H1 (cell line): ENCODE results near the gene PDPK1. TPM values are rescaled to one million over a fixed set of nuclear protein-coding genes. Genes with fewer than 3 reads are reported as not detected.

Source experiments
- CTCF ChIA-PET: fragments of 300-600 bp; sonication (Branson Sonifier 250); formaldehyde crosslinking; loops from one replicate; lab custom pipeline; 2021; ENCODE audit not compliant: partially characterized antibody; lab: Charles Lee
- POLR2A ChIA-PET: fragments of 300-600 bp; sonication (Branson Sonifier 250); formaldehyde crosslinking; loops from one replicate; lab custom pipeline; 2021; ENCODE audit warnings: inconsistent platforms; ENCODE audit not compliant: partially characterized antibody; lab: Charles Lee
- DNase-seq, 2 experiments: peaks; one replicate each; pipeline versions ENCODE4 v3.0.0 to v3.0.0-alpha.2; 2010 to 2022; ENCODE audit warnings: low spot score in 2 of 2, low read depth in 1 of 2, mixed read lengths in 1 of 2
- FAIRE-seq: peaks from 2 replicates; lab custom pipeline; 2011; peaks lifted over from hg19 to GRCh38; lab: Jason Lieb, UNC
- H2AFZ ChIP-seq: 2 replicates; pipeline ENCODE4 v1.8.1; 2012; ENCODE audit warnings: low read length, inconsistent platforms
- H2AK5ac ChIP-seq: 2 replicates; pipeline ENCODE4 v1.6.1; 2013; ENCODE audit warnings: low read depth, low read length
- H2BK120ac ChIP-seq: replicated peaks from 2 replicates; pipeline ENCODE3; 2013; ENCODE audit warnings: low read depth, low read length, inconsistent platforms
- H2BK12ac ChIP-seq: 2 replicates; pipeline ENCODE4 v1.6.1; 2013; ENCODE audit warnings: low read depth, low read length
- H2BK15ac ChIP-seq: 2 replicates; pipeline ENCODE4 v1.6.1; 2013; ENCODE audit warnings: low read length
- H2BK20ac ChIP-seq: 2 replicates; pipeline ENCODE4 v1.6.1; 2013; ENCODE audit warnings: low read length
- H2BK5ac ChIP-seq: 2 replicates; pipeline ENCODE4 v1.6.1; 2013; ENCODE audit warnings: low read depth, low read length
- H3K14ac ChIP-seq: 2 replicates; pipeline ENCODE4 v1.6.1; 2013; ENCODE audit warnings: inconsistent platforms; ENCODE audit not compliant: insufficient read length
- H3K18ac ChIP-seq: 2 replicates; pipeline ENCODE4 v1.6.1; 2013; ENCODE audit warnings: low read length; ENCODE audit errors: extremely low read depth
- H3K23ac ChIP-seq: 2 replicates; pipeline ENCODE4 v1.6.1; 2013; ENCODE audit warnings: inconsistent platforms; ENCODE audit not compliant: insufficient read length
- H3K23me2 ChIP-seq: 2 replicates; pipeline ENCODE4 v1.6.1; 2013; ENCODE audit warnings: low read depth, low read length
- H3K27ac ChIP-seq: 2 replicates; pipeline ENCODE4 v1.6.1; 2011; ENCODE audit warnings: low read depth, low read length, inconsistent platforms
- H3K27me3 ChIP-seq, 4 experiments: replicated peaks in 1 of 4; 1 replicate in 1 of 4; 2 replicates in 3 of 4; pipeline versions ENCODE4 v1.6.1 to v1.8.1; 2011 to 2013; ENCODE audit warnings: low read length in 3 of 4, mild to moderate bottlenecking in 3 of 4, inconsistent platforms in 2 of 4, mixed read lengths in 2 of 4, moderate library complexity in 1 of 4; ENCODE audit not compliant: control insufficient read depth in 3 of 4, insufficient read depth in 3 of 4; ENCODE audit errors: extremely low read depth in 1 of 4
- H3K36me3 ChIP-seq, 4 experiments: 2 replicates each; pipeline versions ENCODE4 v1.6.1 to v1.8.1; 2011 to 2013; ENCODE audit warnings: mild to moderate bottlenecking in 4 of 4, low read length in 3 of 4, moderate library complexity in 2 of 4, control low read depth in 1 of 4, inconsistent platforms in 1 of 4; ENCODE audit not compliant: insufficient read depth in 4 of 4, control insufficient read depth in 2 of 4
- H3K4ac ChIP-seq: replicated peaks from 2 replicates; pipeline ENCODE3; 2013; ENCODE audit warnings: low read length, low read depth, mixed read lengths, inconsistent platforms; ENCODE audit not compliant: insufficient read length
- H3K4me1 ChIP-seq, 4 experiments: replicated peaks in 1 of 4; 1 replicate in 1 of 4; 2 replicates in 3 of 4; pipeline versions ENCODE4 v1.6.1 to v1.8.1; 2011 to 2013; ENCODE audit warnings: low read length in 3 of 4, inconsistent platforms in 2 of 4, mixed read lengths in 1 of 4; ENCODE audit not compliant: insufficient read depth in 4 of 4, control insufficient read depth in 3 of 4
- H3K4me2 ChIP-seq, 2 experiments: 2 replicates each; pipeline versions ENCODE4 v1.6.1 to v1.8.1; 2011 to 2013; ENCODE audit warnings: low read depth in 2 of 2, low read length in 2 of 2, control low read depth in 1 of 2, inconsistent platforms in 1 of 2, mild to moderate bottlenecking in 1 of 2; ENCODE audit not compliant: insufficient read depth in 1 of 2
- H3K4me3 ChIP-seq, 4 experiments: fragments of 200-600, 300-600 bp in 1 of 4; sonication (generic), shearing (Covaris generic), sonication (Bioruptor Twin) in 1 of 4; 2 replicates each; pipeline versions ENCODE4 v1.5.1 to v1.8.1; 2011 to 2016; ENCODE audit warnings: low read length in 4 of 4, low read depth in 3 of 4, control low read depth in 2 of 4, inconsistent platforms in 2 of 4, mild to moderate bottlenecking in 2 of 4, mixed read lengths in 1 of 4, moderate library complexity in 1 of 4; ENCODE audit not compliant: insufficient read depth in 2 of 4; ENCODE audit errors: extremely low read depth in 1 of 4
- H3K56ac ChIP-seq: replicated peaks from 2 replicates; pipeline ENCODE3; 2013; ENCODE audit warnings: low read depth, mild to moderate bottlenecking, mixed read lengths, low read length, inconsistent platforms; ENCODE audit not compliant: insufficient read length
- H3K79me1 ChIP-seq: 2 replicates; pipeline ENCODE4 v1.6.1; 2013; ENCODE audit warnings: low read depth, low read length, control low read depth
- H3K79me2 ChIP-seq, 2 experiments: 2 replicates each; pipeline versions ENCODE4 v1.6.1 to v1.8.1; 2012 to 2013; ENCODE audit warnings: low read length in 2 of 2, mild to moderate bottlenecking in 2 of 2, inconsistent platforms in 1 of 2; ENCODE audit not compliant: insufficient read depth in 2 of 2, control insufficient read depth in 1 of 2
- H3K9ac ChIP-seq, 4 experiments: replicated peaks in 1 of 4; 1 replicate in 1 of 4; 2 replicates in 3 of 4; pipeline versions ENCODE4 v1.6.1 to v1.8.1; 2011 to 2013; ENCODE audit warnings: low read depth in 3 of 4, low read length in 3 of 4, control low read depth in 2 of 4, mild to moderate bottlenecking in 2 of 4, moderate library complexity in 2 of 4, inconsistent platforms in 1 of 4; ENCODE audit errors: extremely low read depth in 1 of 4
- H3K9me3 ChIP-seq, 2 experiments: 2 replicates each; pipeline versions ENCODE4 v1.6.1 to v1.8.1; 2012 to 2013; ENCODE audit warnings: mild to moderate bottlenecking in 2 of 2, moderate library complexity in 2 of 2, control low read depth in 1 of 2, inconsistent platforms in 1 of 2, low read depth in 1 of 2, low read length in 1 of 2, mixed read lengths in 1 of 2; ENCODE audit not compliant: insufficient read depth in 2 of 2
- H4K20me1 ChIP-seq, 2 experiments: replicated peaks in 1 of 2; 2 replicates each; pipeline versions ENCODE3 to v1.8.1; 2011 to 2013; ENCODE audit warnings: inconsistent platforms in 2 of 2, low read length in 2 of 2, mild to moderate bottlenecking in 1 of 2; ENCODE audit not compliant: insufficient read depth in 2 of 2, control insufficient read depth in 1 of 2
- H4K5ac ChIP-seq: 2 replicates; pipeline ENCODE4 v1.6.1; 2013; ENCODE audit warnings: low read length, low read depth, mixed read lengths, inconsistent platforms; ENCODE audit not compliant: insufficient read length
- H4K8ac ChIP-seq: 2 replicates; pipeline ENCODE4 v1.8.0; 2013; ENCODE audit warnings: mild to moderate bottlenecking, moderate library complexity, low read length, inconsistent platforms; ENCODE audit not compliant: insufficient read depth; ENCODE audit errors: extremely low read depth
- H4K91ac ChIP-seq: replicated peaks from 2 replicates; pipeline ENCODE3; 2013; ENCODE audit warnings: low read length, mixed read lengths, inconsistent platforms; ENCODE audit not compliant: insufficient read length
- BCL11A ChIP-seq, 2 experiments: IDR thresholded peaks; one replicate each; pipeline ENCODE4 v1.6.1; 2011; ENCODE audit warnings: low read depth in 2 of 2, low read length in 2 of 2, mild to moderate bottlenecking in 2 of 2
- CREB1 ChIP-seq: IDR thresholded peaks from 2 replicates; pipeline ENCODE4 v1.6.1; 2012; ENCODE audit warnings: inconsistent platforms
- CTBP2 ChIP-seq: IDR thresholded peaks from 2 replicates; pipeline ENCODE4 v1.7.0; 2011; ENCODE audit warnings: borderline replicate concordance, mild to moderate bottlenecking, moderate library complexity, mixed read lengths, low read length; ENCODE audit not compliant: insufficient read depth, insufficient read length
- EGR1 ChIP-seq: IDR thresholded peaks from 2 replicates; pipeline ENCODE4 v1.6.1; 2011; ENCODE audit warnings: low read depth, low read length, borderline replicate concordance
- EP300 ChIP-seq, 2 experiments: IDR thresholded peaks; 1 replicate in 1 of 2; 2 replicates in 1 of 2; pipeline ENCODE4 v1.6.1; 2011 to 2012; ENCODE audit warnings: low read depth in 2 of 2, low read length in 2 of 2, mild to moderate bottlenecking in 2 of 2, borderline replicate concordance in 1 of 2, inconsistent platforms in 1 of 2, moderate library complexity in 1 of 2
- FOSL1 ChIP-seq: IDR thresholded peaks from 2 replicates; pipeline ENCODE4 v1.6.1; 2011; ENCODE audit warnings: mild to moderate bottlenecking, low read depth, low read length, moderate library complexity; ENCODE audit not compliant: insufficient read depth
- JUND ChIP-seq: IDR thresholded peaks from 2 replicates; pipeline ENCODE4 v1.6.1; 2011; ENCODE audit warnings: mild to moderate bottlenecking, improper control_type of control experiment, low read length
- KDM5A ChIP-seq: fragments of 200-600 bp; IDR thresholded peaks from 2 replicates; pipeline ENCODE4 v1.7.1; 2012; ENCODE audit warnings: mild to moderate bottlenecking, low read length, inconsistent platforms, mixed read lengths
- POLR2AphosphoS5 ChIP-seq: IDR thresholded peaks from 2 replicates; pipeline ENCODE4 v1.6.1; 2011; ENCODE audit warnings: low read depth, low read length
- RAD21 ChIP-seq, 2 experiments: IDR thresholded peaks in 1 of 2; conservative IDR thresholded peaks in 1 of 2; 2 replicates each; pipeline ENCODE4 v1.6.1; 2011; ENCODE audit warnings: low read depth in 2 of 2, low read length in 2 of 2, improper control_type of control experiment in 1 of 2, inconsistent platforms in 1 of 2, mild to moderate bottlenecking in 1 of 2, moderate library complexity in 1 of 2
- RNF2 ChIP-seq: fragments of 200-900, 300-1000 bp; sonication (generic); IDR thresholded peaks from 2 replicates; pipeline ENCODE4 v1.7.1; 2016; ENCODE audit warnings: borderline replicate concordance, low read depth, mild to moderate bottlenecking, antibody characterized with exemption, low read length; ENCODE audit not compliant: poor library complexity, severe bottlenecking; ENCODE audit errors: missing control alignments
- TAF1 ChIP-seq: IDR thresholded peaks from 2 replicates; pipeline ENCODE4 v1.6.1; 2011; ENCODE audit warnings: mild to moderate bottlenecking, low read depth, low read length
- TCF12 ChIP-seq: IDR thresholded peaks from 2 replicates; pipeline ENCODE4 v1.6.1; 2011; ENCODE audit warnings: low read depth, mild to moderate bottlenecking, low read length
- YY1 ChIP-seq: IDR thresholded peaks from 2 replicates; pipeline ENCODE4 v1.6.1; 2011; ENCODE audit warnings: low read depth, mild to moderate bottlenecking, low read length
- WGBS, 2 experiments: shearing (Covaris generic) in 1 of 2; methylation state at CpG; one replicate each; pipeline versions ENCODE4 v1.1.6 to v1.1.7; 2013 to 2015; ENCODE audit warnings: low lambda C conversion rate in 2 of 2, mixed read lengths in 2 of 2, inconsistent platforms in 1 of 2, low coverage in 1 of 2, missing lambda C conversion rate in 1 of 2; ENCODE audit not compliant: insufficient replicate concordance in 2 of 2, insufficient coverage in 1 of 2, insufficient read length in 1 of 2; ENCODE audit errors: extremely low coverage in 1 of 2, missing lambda C conversion rate in 1 of 2; 5-methylcytosine and 5-hydroxymethylcytosine counted together
- polyA plus RNA-seq, 7 experiments: library from polyadenylated mRNA; depleted of rRNA in 3 of 7; stranded (reverse) in 5 of 7; unstranded in 2 of 7; fragments of >200 nt in 5 of 7; fragments of 200-250 nt in 2 of 7; gene quantifications; 1 replicate in 5 of 7; 2 replicates in 1 of 7; 4 replicates in 1 of 7; pipeline versions ENCODE4 v1.2.1 to v1.2.3, GENCODE V29; 2011 to 2013; ENCODE audit warnings: missing spikeins in 2 of 7, mixed read lengths in 2 of 7
- total RNA-seq: library from RNA; stranded (reverse); fragmentation: NEBNext Ultra II Directional; extraction: Animal tissue kit (Norgen Biotek cat#: 25700); gene quantifications from 2 replicates; pipeline ENCODE4 v1.2.1, GENCODE V29; 2021

Gene PDPK1
- total and polyA plus RNA-seq, 2 of the 8 experiments (the other 6 are each of a cell fraction or from before 2014, with no cell fraction given): 17.1 to 27.8 TPM

GRCh38 chr16:2592786-2593185 is 55.0 kb downstream of the PDPK1 start:
- peaks cover 2 to 5% (median 4%) of the 10 kb centered on the region in 4 experiments; a peak in 4 of 8 replicates for H3K36me3 ChIP-seq
- no peaks in the 10 kb centered on the region for H3K79me2 ChIP-seq
- FAIRE-seq: no peak
- WGBS, 2 experiments: 94% methylated on average over 16 of the region's 16 CpGs; no CpG with 5 or more reads in 1 of the 2 experiments
- no peak overlapping the region for H3K56ac ChIP-seq
- TF ChIP-seq YY1 (no peak), EP300 (IDR thresholded peaks at IDR 0.05; ENCODE audit: borderline replicate concordance in 1 of 2, low read depth in 2 of 2, low read length in 2 of 2) (no peak), TCF12 (no peak), RAD21 (IDR thresholded peaks at IDR 0.05 in 1 of 2, conservative IDR thresholded peaks at IDR 0.05 in 1 of 2; ENCODE audit: low read depth in 2 of 2, low read length in 2 of 2) (no peak), BCL11A (IDR thresholded peaks at IDR 0.05; ENCODE audit: low read depth in 2 of 2, low read length in 2 of 2) (no peak), KDM5A (no peak), RNF2 (no peak), EGR1 (no peak), POLR2AphosphoS5 (no peak), CTBP2 (no peak), JUND (no peak), TAF1 (no peak), CREB1 (no peak), FOSL1 (no peak)
- no peak overlapping the region for H3K4ac ChIP-seq
- no peaks in the 10 kb centered on the region for H3K4me1 ChIP-seq
- H3K18ac ChIP-seq: no peak overlapping the region
- no peak overlapping the region for H2BK12ac ChIP-seq
- no peak overlapping the region for H2BK20ac ChIP-seq
- H3K9ac ChIP-seq: no peak overlapping the region
- no peak overlapping the region for H2BK15ac ChIP-seq
- no peak overlapping the region for H2BK5ac ChIP-seq
- no peaks in the 10 kb centered on the region for H3K23me2 ChIP-seq
- H2AK5ac ChIP-seq: no peak overlapping the region
- POLR2A ChIA-PET: interaction anchor here (2.2 kb wide), 1 partner anchor 10 kb away, joined by 10 read pairs; no protein-coding TSS in a partner anchor
- H4K8ac ChIP-seq: no peak overlapping the region
- H2AFZ ChIP-seq: no peak overlapping the region
- H3K14ac ChIP-seq: no peak overlapping the region
- CTCF ChIA-PET: interaction anchor here (0.6 kb wide), 2 partner anchors 57 to 753 kb away, joined by 3 read pairs; no protein-coding TSS in a partner anchor
- H4K5ac ChIP-seq: no peak overlapping the region
- H3K23ac ChIP-seq: no peak overlapping the region
- peaks cover 0 to 7% of the 10 kb centered on the region in 2 experiments for H4K20me1 ChIP-seq
- H3K4me2 ChIP-seq: no peak overlapping the region
- DNase-seq: no peak
- H3K79me1 ChIP-seq: peaks cover 4% of the 10 kb centered on the region; the same call in 1 of the 2 replicates
- H3K27me3 ChIP-seq: no peaks in the 10 kb centered on the region
- H4K91ac ChIP-seq: no peak overlapping the region
- H3K27ac ChIP-seq: no peak overlapping the region
- no peaks in the 10 kb centered on the region for H3K9me3 ChIP-seq
- H3K4me3 ChIP-seq: no peak overlapping the region
- H2BK120ac ChIP-seq: no peak overlapping the region
